Panc1 (cell line): ENCODE data around the gene ARHGAP25.

Source experiments
- POLR2AphosphoS5 ChIP-seq: IDR thresholded peaks from 2 replicates; pipeline ENCODE4 v1.6.1; 2012; ENCODE audit warnings: mild to moderate bottlenecking, low read depth, low read length, moderate library complexity
- TF ChIP-seq, protein P1 (sequence below): fragments of 450-650 bp; IDR thresholded peaks from 2 replicates; pipeline ENCODE4 v1.5.1; 2017; ENCODE audit warnings: mild to moderate bottlenecking

DNA sequence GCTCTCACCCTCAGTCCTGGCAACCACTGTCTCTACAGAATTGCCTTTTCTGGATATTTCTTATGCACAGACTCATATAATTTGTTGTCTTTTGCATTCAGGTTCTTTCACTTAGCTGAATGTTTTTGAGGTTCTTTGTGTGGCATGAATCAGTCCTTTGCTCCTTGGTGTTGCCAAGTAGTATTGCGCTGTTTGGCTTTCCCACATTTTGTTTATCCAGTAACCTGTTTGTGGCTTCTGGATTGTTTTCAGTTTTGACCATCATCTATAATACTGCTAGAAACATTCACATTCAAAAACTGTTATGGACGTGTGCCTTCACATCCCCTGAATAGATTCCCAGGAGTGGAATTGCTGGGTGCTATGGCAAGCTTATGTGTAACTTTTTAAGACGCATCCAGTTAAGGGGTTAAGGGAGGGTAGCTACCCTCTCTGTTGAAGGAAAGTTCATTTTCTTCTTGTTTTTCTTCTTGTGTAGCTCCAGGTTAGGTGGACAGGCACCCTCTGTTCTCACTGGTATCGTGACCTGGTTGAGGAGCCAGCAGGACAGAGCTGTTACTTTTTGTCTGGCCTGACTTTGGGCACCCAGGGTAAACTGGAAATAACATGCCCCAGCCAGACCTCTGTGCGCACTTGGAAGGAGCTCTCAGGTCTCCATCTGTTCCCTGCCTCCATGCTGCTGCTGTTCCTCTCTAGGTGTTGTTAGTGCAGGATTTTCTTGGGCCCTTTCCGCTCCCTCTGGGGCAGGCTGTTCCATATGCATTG lies 29.6 kb downstream of the ARHGAP25 start:
- TF ChIP-seq, protein P1, sequence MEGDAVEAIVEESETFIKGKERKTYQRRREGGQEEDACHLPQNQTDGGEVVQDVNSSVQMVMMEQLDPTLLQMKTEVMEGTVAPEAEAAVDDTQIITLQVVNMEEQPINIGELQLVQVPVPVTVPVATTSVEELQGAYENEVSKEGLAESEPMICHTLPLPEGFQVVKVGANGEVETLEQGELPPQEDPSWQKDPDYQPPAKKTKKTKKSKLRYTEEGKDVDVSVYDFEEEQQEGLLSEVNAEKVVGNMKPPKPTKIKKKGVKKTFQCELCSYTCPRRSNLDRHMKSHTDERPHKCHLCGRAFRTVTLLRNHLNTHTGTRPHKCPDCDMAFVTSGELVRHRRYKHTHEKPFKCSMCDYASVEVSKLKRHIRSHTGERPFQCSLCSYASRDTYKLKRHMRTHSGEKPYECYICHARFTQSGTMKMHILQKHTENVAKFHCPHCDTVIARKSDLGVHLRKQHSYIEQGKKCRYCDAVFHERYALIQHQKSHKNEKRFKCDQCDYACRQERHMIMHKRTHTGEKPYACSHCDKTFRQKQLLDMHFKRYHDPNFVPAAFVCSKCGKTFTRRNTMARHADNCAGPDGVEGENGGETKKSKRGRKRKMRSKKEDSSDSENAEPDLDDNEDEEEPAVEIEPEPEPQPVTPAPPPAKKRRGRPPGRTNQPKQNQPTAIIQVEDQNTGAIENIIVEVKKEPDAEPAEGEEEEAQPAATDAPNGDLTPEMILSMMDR, result no peak
- no peak for TF ChIP-seq POLR2AphosphoS5
